IMR-90 (cell line): ENCODE measurements around the gene RIC3. TPM values are rescaled to one million over a fixed set of nuclear protein-coding genes. Genes with fewer than 3 reads are reported as not detected.

Experiments used
- ATAC-seq: fragments of 200-7000 bp; cut with Tn5 transposase; 2 replicates; pipeline ENCODE4 v1.9.1; 2020; ENCODE audit warnings: low read depth, mild to moderate bottlenecking, moderate library complexity
- BruUV-seq: library from RNA; stranded (reverse); fragments of 400-500 nt; replicated peaks from 2 replicates; lab custom pipeline; 2021; lab: Mats Ljungman, UMichigan
- CTCF ChIA-PET: fragments of 300-600 bp; formaldehyde crosslinking; extraction: SDS; loops from one replicate; lab custom pipeline; 2021; ENCODE audit warnings: antibody characterized with exemption; lab: Yijun Ruan, JAX
- POLR2A ChIA-PET: fragments of 300-600 bp; sonication (Branson Sonifier 250); formaldehyde crosslinking; loops from one replicate; lab custom pipeline; 2022; ENCODE audit warnings: antibody characterized with exemption; ENCODE audit not compliant: unreplicated experiment; lab: Charles Lee
- DNase-seq: peaks from one replicate; pipeline ENCODE4 v3.0.0; 2013
- H2AFZ ChIP-seq: replicated peaks from 2 replicates; pipeline ENCODE3; 2013; ENCODE audit warnings: low read length, mild to moderate bottlenecking; ENCODE audit not compliant: poor library complexity
- H2AK5ac ChIP-seq: 2 replicates; pipeline ENCODE4 v1.6.1; 2013; ENCODE audit warnings: low read depth, low read length, inconsistent platforms
- H2AK9ac ChIP-seq: replicated peaks from 2 replicates; pipeline ENCODE3; 2013; ENCODE audit warnings: mild to moderate bottlenecking, low read depth, low read length, moderate library complexity; ENCODE audit not compliant: poor library complexity
- H2BK120ac ChIP-seq: 2 replicates; pipeline ENCODE4 v1.6.1; 2013; ENCODE audit warnings: low read depth, low read length, inconsistent platforms
- H2BK15ac ChIP-seq: 3 replicates; pipeline ENCODE4 v1.6.1; 2013; ENCODE audit warnings: low read depth, low read length, inconsistent platforms
- H2BK20ac ChIP-seq: 2 replicates; pipeline ENCODE4 v1.6.1; 2013; ENCODE audit warnings: low read depth, mild to moderate bottlenecking, inconsistent platforms, low read length, moderate library complexity
- H2BK5ac ChIP-seq: 2 replicates; pipeline ENCODE4 v1.6.1; 2013; ENCODE audit warnings: mild to moderate bottlenecking, low read depth, low read length, inconsistent platforms; ENCODE audit not compliant: poor library complexity, severe bottlenecking
- H3K14ac ChIP-seq: replicated peaks from 2 replicates; pipeline ENCODE4 v1.6.1; 2013; ENCODE audit warnings: low read depth, low read length, inconsistent platforms
- H3K18ac ChIP-seq: 2 replicates; pipeline ENCODE4 v1.6.1; 2013; ENCODE audit warnings: low read depth, low read length, control low read depth
- H3K23ac ChIP-seq: 2 replicates; pipeline ENCODE4 v1.6.1; 2013; ENCODE audit warnings: low read depth, low read length, inconsistent platforms
- H3K27ac ChIP-seq: 2 replicates; pipeline ENCODE4 v1.5.1; 2013; ENCODE audit warnings: mild to moderate bottlenecking, control low read depth, low read length; ENCODE audit not compliant: insufficient read depth
- H3K27me3 ChIP-seq: 2 replicates; pipeline ENCODE4 v1.6.1; 2013; ENCODE audit warnings: low read length; ENCODE audit not compliant: control insufficient read depth, insufficient read depth
- H3K36me3 ChIP-seq: 2 replicates; pipeline ENCODE4 v1.6.1; 2013; ENCODE audit warnings: low read length, mixed read lengths; ENCODE audit not compliant: control insufficient read depth, insufficient read depth
- H3K4ac ChIP-seq: 2 replicates; pipeline ENCODE4 v1.6.1; 2013; ENCODE audit warnings: low read depth, low read length, inconsistent platforms
- H3K4me1 ChIP-seq: 2 replicates; pipeline ENCODE4 v1.6.1; 2013; ENCODE audit warnings: low read length, mixed read lengths; ENCODE audit not compliant: control insufficient read depth, insufficient read depth
- H3K4me2 ChIP-seq: 2 replicates; pipeline ENCODE4 v1.6.1; 2013; ENCODE audit warnings: low read depth, mild to moderate bottlenecking, control low read depth, low read length, moderate library complexity
- H3K4me3 ChIP-seq: 2 replicates; pipeline ENCODE4 v1.5.1; 2013; ENCODE audit warnings: low read depth, mild to moderate bottlenecking, control low read depth, low read length, moderate library complexity; ENCODE audit not compliant: insufficient read depth
- H3K56ac ChIP-seq: 2 replicates; pipeline ENCODE4 v1.6.1; 2013; ENCODE audit warnings: low read length, inconsistent platforms; ENCODE audit not compliant: insufficient read depth; ENCODE audit errors: extremely low read depth
- H3K79me1 ChIP-seq, 2 experiments: 2 replicates each; pipeline ENCODE4 v1.6.1; 2013; ENCODE audit warnings: low read length in 2 of 2, inconsistent platforms in 1 of 2, low read depth in 1 of 2
- H3K9ac ChIP-seq: 2 replicates; pipeline ENCODE4 v1.6.1; 2013; ENCODE audit warnings: low read depth, low read length, control low read depth
- H3K9me1 ChIP-seq: 2 replicates; pipeline ENCODE4 v1.6.1; 2013; ENCODE audit warnings: low read length, inconsistent platforms; ENCODE audit not compliant: insufficient read depth
- H3K9me3 ChIP-seq: 2 replicates; pipeline ENCODE4 v1.6.1; 2013; ENCODE audit warnings: low read length; ENCODE audit not compliant: control insufficient read depth, insufficient read depth
- H4K20me1 ChIP-seq: 2 replicates; pipeline ENCODE4 v1.6.1; 2013; ENCODE audit warnings: low read length, inconsistent platforms; ENCODE audit not compliant: insufficient read depth
- H4K5ac ChIP-seq: 2 replicates; pipeline ENCODE4 v1.6.1; 2013; ENCODE audit warnings: mild to moderate bottlenecking, low read depth, low read length, control low read depth
- H4K8ac ChIP-seq, 2 experiments: 2 replicates each; pipeline ENCODE4 v1.6.1; 2013; ENCODE audit warnings: low read depth in 2 of 2, low read length in 2 of 2, control low read depth in 1 of 2, inconsistent platforms in 1 of 2
- H4K91ac ChIP-seq: 2 replicates; pipeline ENCODE4 v1.6.1; 2013; ENCODE audit warnings: low read depth, low read length, inconsistent platforms; ENCODE audit not compliant: insufficient read depth
- BHLHE40 ChIP-seq: fragments of 150-350 bp; IDR thresholded peaks from 2 replicates; pipeline ENCODE4 v1.6.1; 2016; ENCODE audit warnings: mild to moderate bottlenecking, low read depth, low read length
- CEBPB ChIP-seq: IDR thresholded peaks from 2 replicates; pipeline ENCODE4 v1.6.1; 2012; ENCODE audit warnings: low read depth, low read length, improper control_type of control experiment
- CHD1 ChIP-seq: IDR thresholded peaks from 2 replicates; pipeline ENCODE4 v1.6.1; 2012; ENCODE audit warnings: low read depth, low read length, improper control_type of control experiment
- CTCF ChIP-seq: conservative IDR thresholded peaks from 2 replicates; pipeline ENCODE4 v1.5.1; 2012; ENCODE audit warnings: mild to moderate bottlenecking, low read depth, low read length, improper control_type of control experiment
- FOS ChIP-seq: fragments of 150-350 bp; IDR thresholded peaks from 2 replicates; pipeline ENCODE4 v1.6.1; 2016; ENCODE audit warnings: low read depth, low read length
- MAFK ChIP-seq: IDR thresholded peaks from 2 replicates; pipeline ENCODE4 v1.6.1; 2012; ENCODE audit warnings: low read depth, low read length, improper control_type of control experiment
- MAZ ChIP-seq: IDR thresholded peaks from 2 replicates; pipeline ENCODE4 v1.6.1; 2012; ENCODE audit warnings: low read depth, mild to moderate bottlenecking, low read length, improper control_type of control experiment, moderate library complexity, borderline replicate concordance
- MXI1 ChIP-seq: IDR thresholded peaks from 2 replicates; pipeline ENCODE4 v1.6.1; 2012; ENCODE audit warnings: low read depth, mild to moderate bottlenecking, low read length, moderate library complexity, borderline replicate concordance
- NFE2L2 ChIP-seq: fragments of 150-350 bp; IDR thresholded peaks from 2 replicates; pipeline ENCODE4 v1.6.1; 2016; ENCODE audit warnings: low read depth, mild to moderate bottlenecking, low read length
- POLR2A ChIP-seq: IDR thresholded peaks from 2 replicates; pipeline ENCODE4 v1.6.1; 2012; ENCODE audit warnings: mild to moderate bottlenecking, low read depth, low read length
- RAD21 ChIP-seq: IDR thresholded peaks from 2 replicates; pipeline ENCODE4 v1.6.1; 2012; ENCODE audit warnings: low read length, improper control_type of control experiment
- RCOR1 ChIP-seq: IDR thresholded peaks from 2 replicates; pipeline ENCODE4 v1.6.1; 2012; ENCODE audit warnings: mild to moderate bottlenecking, low read length, improper control_type of control experiment; ENCODE audit not compliant: insufficient replicate concordance
- RFX5 ChIP-seq: IDR thresholded peaks from 2 replicates; pipeline ENCODE4 v1.8.0; 2012; ENCODE audit warnings: low read depth, mild to moderate bottlenecking, low read length, moderate library complexity
- SMC3 ChIP-seq: fragments of 150-350 bp; IDR thresholded peaks from 2 replicates; pipeline ENCODE4 v1.6.1; 2016; ENCODE audit warnings: low read depth, mild to moderate bottlenecking, antibody characterized with exemption, low read length, moderate library complexity
- USF2 ChIP-seq: fragments of 150-350 bp; IDR thresholded peaks from 2 replicates; pipeline ENCODE4 v1.6.1; 2017; ENCODE audit warnings: mild to moderate bottlenecking, antibody characterized with exemption, low read length, low read depth
- WGBS, 2 experiments: methylation state at CpG; one replicate each; pipeline versions ENCODE4 v1.1.5 to v1.1.7; 2013; ENCODE audit warnings: missing lambda C conversion rate in 2 of 2; ENCODE audit not compliant: insufficient read length in 1 of 2; ENCODE audit errors: extremely low coverage in 2 of 2; 5-methylcytosine and 5-hydroxymethylcytosine counted together
- dilution Hi-C: fragments of 300-500 bp; cut with HindIII; formaldehyde crosslinking; loops from one replicate; pipeline ENCODE4 v1.14.3; 2018; ENCODE audit warnings: low sequenced_read_pairs; ENCODE audit not compliant: unreplicated experiment
- in situ Hi-C: fragments of 300-500 bp; cut with MboI; formaldehyde crosslinking; loops from 3 replicates; pipeline ENCODE4 v1.14.3; 2019; ENCODE audit warnings: low sequenced_read_pairs, inconsistent platforms, mixed read lengths
- intact Hi-C: fragments of 100-400 bp; cut with micrococcal nuclease; formaldehyde crosslinking; loops from 2 replicates; pipeline ENCODE4 v1.10.0; 2022
- polyA plus RNA-seq, 3 experiments: library from polyadenylated mRNA; depleted of rRNA; stranded (reverse); fragments of >200 nt; gene quantifications; 2 replicates each; pipeline ENCODE4 v1.2.3, GENCODE V29; 2012; ENCODE audit warnings: low replicate concordance in 1 of 3
- total RNA-seq: library from RNA; depleted of rRNA; stranded (reverse); fragments of >200 nt; gene quantifications from 2 replicates; pipeline ENCODE4 v1.2.3, GENCODE V29; 2012

RIC3 gene
- total and polyA plus RNA-seq, 2 of the 4 experiments (the other 2 are of a cell fraction), result not detected

- ATAC-seq, result peak; percentile 57
- no peak overlapping the region for H2BK20ac ChIP-seq
- H3K4me2 ChIP-seq, result no peak overlapping the region
- H3K14ac ChIP-seq, result no peak overlapping the region
- no peak overlapping the region for H4K5ac ChIP-seq
- H3K4me1 ChIP-seq, result peaks cover 12% of the 10 kb centered on the region
- H2BK120ac ChIP-seq, result no peak overlapping the region
- H3K4ac ChIP-seq, result no peak overlapping the region
- no peaks in the 10 kb centered on the region for H3K79me1 ChIP-seq
- DNase-seq, result peak; percentile 61
- no peaks in the 10 kb centered on the region for H3K36me3 ChIP-seq
- BruUV-seq, result no TSS peak
- POLR2A ChIA-PET, result no interaction called here
- peaks cover 12% of the 10 kb centered on the region; the same call in 1 of the 2 replicates for H3K27me3 ChIP-seq
- no peak overlapping the region for H3K9ac ChIP-seq
- peaks cover 6% of the 10 kb centered on the region for H4K20me1 ChIP-seq
- H3K4me3 ChIP-seq, result no peak overlapping the region
- no peak overlapping the region for H4K91ac ChIP-seq
- H3K23ac ChIP-seq, result no peak overlapping the region
- intact Hi-C loops (loop anchor here (1.0 kb wide), 2 partner anchors 37 to 64 kb away; no protein-coding TSS in a partner anchor), dilution Hi-C loops (no loop called here), in situ Hi-C loops (no loop called here)
- H2BK5ac ChIP-seq, result no peak overlapping the region
- H3K9me3 ChIP-seq, result no peaks in the 10 kb centered on the region
- H2AFZ ChIP-seq, result no peak overlapping the region
- H3K9me1 ChIP-seq, result peaks cover 10% of the 10 kb centered on the region
- H3K56ac ChIP-seq, result no peak overlapping the region
- no peak overlapping the region for H2AK9ac ChIP-seq
- H3K27ac ChIP-seq, result no peak overlapping the region
- H2BK15ac ChIP-seq, result no peak overlapping the region
- no peak overlapping the region for H4K8ac ChIP-seq
- H2AK5ac ChIP-seq, result no peak overlapping the region
- no CpG with 5 or more reads among the region's 3 CpGs for WGBS, 2 experiments
- CTCF ChIA-PET, result interaction anchor here (0.6 to 0.9 kb wide), 2 partner anchors 22 to 159 kb away, joined by 3 read pairs; no protein-coding TSS in a partner anchor
- no peak overlapping the region for H3K18ac ChIP-seq
- no peak for TF ChIP-seq MXI1
- TF ChIP-seq CTCF, result peak; percentile 62
- no peak for TF ChIP-seq RFX5
- TF ChIP-seq FOS, result no peak
- TF ChIP-seq POLR2A, result no peak
- peak; percentile 58 for TF ChIP-seq RAD21
- no peak for TF ChIP-seq BHLHE40
- no peak for TF ChIP-seq RCOR1
- TF ChIP-seq MAFK, result no peak
- TF ChIP-seq SMC3, result peak; percentile 50; the same call in 1 of the 2 replicates
- no peak for TF ChIP-seq MAZ
- TF ChIP-seq CHD1, result no peak
- TF ChIP-seq CEBPB, result no peak
- no peak for TF ChIP-seq USF2
- TF ChIP-seq NFE2L2, result no peak
Observed at GRCh38 chr11:8070417-8071115, 98.3 kb downstream of the RIC3 start.
